Omental fat pad (tissue), 4 donors: ENCODE data around the gene CDK14. TPM values are rescaled to one million over a fixed set of nuclear protein-coding genes. Genes with fewer than 3 reads are reported as not detected.

ENCODE experiments used
- ATAC-seq: fragments of 150-250 bp; one replicate; pipeline ENCODE4 v1.9.1; 2016; ENCODE audit warnings: mild to moderate bottlenecking, moderate library complexity; ENCODE audit not compliant: low FRiP score
- DNase-seq: peaks from one replicate; pipeline ENCODE4 v3.0.0-alpha.2; 2019; ENCODE audit warnings: low spot score
- total RNA-seq, 4 donors: library from RNA; depleted of rRNA; stranded (reverse); fragments of >200 nt; gene quantifications; one replicate each; pipeline ENCODE4 v1.1.0, GENCODE V29; 2016
- TF ChIP-seq, protein P1 (sequence below), 3 donors: fragments of 450-650 bp; IDR thresholded peaks; one replicate each; pipeline ENCODE4 v1.5.1; 2016 to 2017; ENCODE audit warnings: antibody characterized with exemption in 3 of 3, mild to moderate bottlenecking in 3 of 3, moderate library complexity in 2 of 3

CDK14 gene
- total RNA-seq, 4 donors from 2014 or later, result 25.2 to 40.3 (median 30.8) TPM

GRCh38 chr7:90686146-90686545, 90.0 kb downstream of the CDK14 start:
- ATAC-seq (no peak), DNase-seq (no peak)
- TF ChIP-seq, protein P1, sequence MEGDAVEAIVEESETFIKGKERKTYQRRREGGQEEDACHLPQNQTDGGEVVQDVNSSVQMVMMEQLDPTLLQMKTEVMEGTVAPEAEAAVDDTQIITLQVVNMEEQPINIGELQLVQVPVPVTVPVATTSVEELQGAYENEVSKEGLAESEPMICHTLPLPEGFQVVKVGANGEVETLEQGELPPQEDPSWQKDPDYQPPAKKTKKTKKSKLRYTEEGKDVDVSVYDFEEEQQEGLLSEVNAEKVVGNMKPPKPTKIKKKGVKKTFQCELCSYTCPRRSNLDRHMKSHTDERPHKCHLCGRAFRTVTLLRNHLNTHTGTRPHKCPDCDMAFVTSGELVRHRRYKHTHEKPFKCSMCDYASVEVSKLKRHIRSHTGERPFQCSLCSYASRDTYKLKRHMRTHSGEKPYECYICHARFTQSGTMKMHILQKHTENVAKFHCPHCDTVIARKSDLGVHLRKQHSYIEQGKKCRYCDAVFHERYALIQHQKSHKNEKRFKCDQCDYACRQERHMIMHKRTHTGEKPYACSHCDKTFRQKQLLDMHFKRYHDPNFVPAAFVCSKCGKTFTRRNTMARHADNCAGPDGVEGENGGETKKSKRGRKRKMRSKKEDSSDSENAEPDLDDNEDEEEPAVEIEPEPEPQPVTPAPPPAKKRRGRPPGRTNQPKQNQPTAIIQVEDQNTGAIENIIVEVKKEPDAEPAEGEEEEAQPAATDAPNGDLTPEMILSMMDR (IDR thresholded peaks at IDR 0.05), result no peak

DNA sequence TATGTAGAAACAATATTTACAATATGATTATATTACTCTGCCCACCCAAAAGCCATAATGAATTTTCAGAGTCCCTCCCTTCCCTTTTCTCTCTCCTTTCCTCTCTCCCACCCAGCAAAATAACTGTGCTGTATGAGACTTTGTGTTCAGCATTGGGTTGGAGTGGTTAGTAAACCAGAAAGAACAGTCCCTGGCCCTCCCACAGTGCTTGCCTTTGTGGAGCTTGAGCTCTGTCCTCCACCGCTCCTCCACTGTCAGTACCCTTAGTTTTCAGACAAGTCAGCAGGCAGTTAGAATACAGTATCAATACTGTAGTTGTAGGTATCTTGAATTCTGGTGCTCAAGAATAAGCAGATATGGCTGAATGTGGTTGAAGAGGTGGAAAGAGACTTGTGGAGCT, 92.7 kb downstream of the CDK14 start:
- TF ChIP-seq, protein P1 (IDR thresholded peaks at IDR 0.05), result no peak
- ATAC-seq, result no peak

DNA sequence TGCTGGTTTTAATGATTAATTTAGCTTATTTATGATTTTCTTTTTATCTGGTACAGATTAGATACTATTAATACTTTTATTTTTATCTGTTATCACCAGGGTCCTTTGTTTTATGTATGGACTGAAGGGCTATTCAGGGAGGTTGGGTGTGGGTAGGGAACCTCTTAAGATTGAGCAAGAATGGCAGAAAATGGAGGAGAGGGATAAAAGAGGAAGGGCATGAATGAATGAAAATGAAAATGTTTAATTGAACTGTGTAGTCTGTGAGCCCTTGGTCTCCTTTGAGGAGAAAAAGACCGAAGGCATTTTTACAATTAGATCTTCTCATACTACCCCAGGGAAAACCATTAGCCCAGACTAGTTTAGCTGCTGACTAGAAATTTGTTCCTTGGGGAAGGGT, 93.1 kb downstream of the CDK14 start:
- TF ChIP-seq, protein P1 (IDR thresholded peaks at IDR 0.05), result no peak
- ATAC-seq, result no peak

More for the DNA sequence above, 92.7 kb downstream of the CDK14 start:
- DNase-seq, result no peak

DNA sequence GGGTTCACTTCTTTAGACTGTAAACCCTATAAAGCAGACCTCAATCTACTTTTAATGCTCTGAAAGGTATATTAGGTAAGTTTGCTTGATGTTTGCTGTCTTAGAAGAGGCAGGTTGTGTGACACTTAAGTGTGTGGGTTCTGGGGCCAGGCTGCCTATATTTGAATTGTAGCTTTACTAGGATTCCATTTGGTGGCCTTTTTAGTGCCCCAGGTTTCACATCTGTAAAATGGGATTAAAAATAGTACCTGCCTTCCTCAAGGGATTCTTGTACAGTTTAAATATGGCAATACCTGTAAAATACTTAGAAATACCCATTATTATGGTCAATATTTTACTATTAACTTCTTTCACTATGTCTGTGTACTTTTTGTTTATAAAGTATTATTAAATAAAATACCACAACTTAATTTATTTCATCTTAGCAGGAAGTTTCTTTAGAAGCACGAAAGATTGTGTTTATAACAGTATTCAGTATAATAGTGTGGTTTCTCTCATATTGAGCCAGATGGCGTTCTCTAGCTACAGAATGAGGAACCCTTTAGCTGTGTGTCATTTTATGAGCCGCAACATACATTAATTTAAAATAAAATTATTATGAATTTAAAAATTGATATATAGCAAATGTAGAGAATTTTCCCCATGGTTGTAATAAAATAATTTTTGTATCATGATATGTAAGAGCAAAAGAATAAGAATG, 94.2 kb downstream of the CDK14 start:
- ATAC-seq, result no peak
- TF ChIP-seq, protein P1 (IDR thresholded peaks at IDR 0.05), result no peak
- DNase-seq, result no peak

More for the DNA sequence above, 93.1 kb downstream of the CDK14 start:
- no peak for DNase-seq

GRCh38 chr7:90692396-90692795, 96.3 kb downstream of the CDK14 start:
- ATAC-seq, result no peak
- TF ChIP-seq, protein P1 (IDR thresholded peaks at IDR 0.05), result no peak
- DNase-seq, result no peak

DNA sequence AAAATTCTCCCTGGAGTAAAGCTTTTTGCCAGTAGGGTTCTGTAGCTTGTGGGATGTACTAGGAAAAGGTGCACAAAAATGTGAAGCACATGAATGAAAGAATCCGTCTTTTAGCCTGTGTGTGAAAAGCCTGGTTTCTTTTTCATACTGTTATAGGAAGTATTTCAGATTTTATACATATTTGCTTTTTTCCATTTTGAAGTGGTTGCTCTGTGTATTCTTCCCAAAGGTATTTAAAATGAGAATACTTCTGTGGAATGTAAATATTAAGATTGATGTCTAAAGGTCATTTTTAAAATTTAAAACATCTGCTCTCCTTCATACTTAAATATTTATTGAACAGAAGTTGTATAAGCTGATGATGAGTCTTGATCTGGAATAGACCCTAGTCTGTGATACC, 96.8 kb downstream of the CDK14 start:
- ATAC-seq, result no peak
- TF ChIP-seq, protein P1 (IDR thresholded peaks at IDR 0.05), result no peak
- no peak for DNase-seq

- DNase-seq, result no peak
Observed at GRCh38 chr7:90693939-90694338, 97.8 kb downstream of the CDK14 start.

More at GRCh38 chr7:90693939-90694338, 97.8 kb downstream of the CDK14 start:
- TF ChIP-seq, protein P1 (IDR thresholded peaks at IDR 0.05), result no peak
- no peak for ATAC-seq
